OCI-M2 (cell line): Measurements from ENCODE around the gene GYS2.
"Not testable (repeated sequence)": the region's sequence is repeated elsewhere in the genome, so short reads cannot be mapped to it uniquely, and the experiment has no call there.

Experiments
- DNase-seq: peaks from one replicate; lab custom pipeline; 2025; ENCODE audit not compliant: unreplicated experiment; lab: John Stamatoyannopoulos, UW

The GYS2 gene

GRCh38 chr12:21604245-21605101 lies at the start of gene GYS2:
GYS2 (minus strand) TSS chr12:21604847; CDS start chr12:21604592, 255 bp downstream.
- DNase-seq = no peak

DNA sequence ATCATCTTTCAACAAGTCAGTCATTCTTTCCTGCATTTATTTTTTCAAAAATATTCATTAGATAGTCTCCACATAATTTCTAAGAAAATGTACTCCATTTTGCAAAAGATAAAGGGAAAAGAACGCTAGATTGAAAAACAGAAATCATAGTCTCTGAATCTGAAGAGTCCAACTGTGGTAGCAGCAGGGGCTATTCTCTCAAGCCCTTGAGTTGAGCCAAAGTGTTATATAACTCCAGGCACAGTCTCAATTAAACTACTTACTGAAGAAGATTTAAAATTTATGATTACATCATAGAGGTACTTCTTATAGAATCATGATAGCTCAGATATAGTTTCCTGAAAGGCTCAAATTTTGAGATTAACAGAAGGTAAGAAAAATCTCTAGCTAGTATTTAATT lies 47.2 kb upstream of the GYS2 start:
- DNase-seq = no peak

DNA sequence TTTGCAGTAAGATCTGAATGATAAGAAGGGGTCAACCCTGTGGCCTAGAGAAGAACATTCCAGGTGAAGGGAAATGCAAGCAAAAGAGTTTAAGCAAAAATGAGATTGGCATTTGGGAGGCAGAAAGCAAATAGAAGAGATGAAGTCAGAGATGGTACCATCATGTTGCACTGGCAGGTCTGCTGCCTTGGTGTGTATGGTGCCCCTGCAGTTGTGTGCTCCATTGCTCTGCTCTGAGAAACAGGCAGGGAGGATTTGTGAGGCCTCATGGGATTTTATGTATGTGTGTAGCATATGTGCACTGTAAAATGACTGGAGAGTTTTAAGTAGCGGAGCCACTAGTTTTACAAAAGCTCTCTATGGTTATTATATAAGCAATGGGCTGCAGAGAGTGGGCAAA lies 46.4 kb upstream of the GYS2 start:
- no peak for DNase-seq

- DNase-seq = no peak
Observed at GRCh38 chr12:21649034-21649433, 44.4 kb upstream of the GYS2 start.

GRCh38 chr12:21648378-21648777 lies 43.7 kb upstream of the GYS2 start:
- DNase-seq = no peak

DNA sequence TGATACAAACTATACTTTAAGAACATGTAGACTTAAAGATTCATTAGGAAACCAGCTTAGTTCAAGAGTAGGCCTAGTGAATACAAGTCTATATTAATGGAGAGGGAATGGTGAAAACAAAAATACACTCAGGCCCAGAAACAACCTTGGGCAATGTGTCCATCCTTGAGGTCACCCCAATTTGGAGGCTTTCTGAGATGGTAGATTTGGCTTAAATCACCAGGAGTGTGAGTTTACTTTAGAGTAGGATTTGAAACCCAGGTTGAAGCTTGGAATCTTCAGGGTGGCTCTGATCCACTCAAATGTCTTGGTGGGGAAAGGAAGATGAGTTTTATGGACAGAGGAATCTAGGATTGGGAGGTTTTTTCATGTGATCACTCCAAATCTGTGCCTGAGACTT lies 42.5 kb upstream of the GYS2 start:
- no peak for DNase-seq

GRCh38 chr12:21645041-21645500 lies 40.4 kb upstream of the GYS2 start:
- not testable (repeated sequence) for DNase-seq

DNA sequence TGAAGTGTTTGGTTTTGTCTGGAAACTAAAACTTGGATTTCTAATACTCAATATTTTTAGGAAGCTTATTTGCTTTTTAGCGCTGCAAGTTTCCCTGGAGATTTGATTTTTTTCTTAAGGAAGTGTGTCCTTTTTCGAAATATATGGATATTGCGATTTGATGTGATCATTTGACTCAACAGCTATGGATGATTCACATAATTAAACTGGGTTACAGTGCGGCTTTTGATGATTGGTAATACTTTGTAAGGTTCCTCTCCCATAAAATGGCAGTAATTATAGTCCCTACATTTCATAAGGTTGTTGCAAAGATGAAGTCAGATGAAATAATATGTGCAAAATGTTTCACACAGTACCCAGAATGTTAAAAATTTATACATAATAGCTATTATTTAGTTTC lies 39.9 kb upstream of the GYS2 start:
- DNase-seq = no peak

GRCh38 chr12:21643758-21644157 lies 39.1 kb upstream of the GYS2 start:
- DNase-seq = no peak

- DNase-seq = no peak
Observed at GRCh38 chr12:21642707-21643389, 38.2 kb upstream of the GYS2 start.

GRCh38 chr12:21638054-21638891 lies 33.6 kb upstream of the GYS2 start:
- no peak for DNase-seq

GRCh38 chr12:21634245-21634644 lies 29.6 kb upstream of the GYS2 start:
- no peak for DNase-seq

- no peak for DNase-seq
Observed at GRCh38 chr12:21631367-21631766, 26.7 kb upstream of the GYS2 start.

DNA sequence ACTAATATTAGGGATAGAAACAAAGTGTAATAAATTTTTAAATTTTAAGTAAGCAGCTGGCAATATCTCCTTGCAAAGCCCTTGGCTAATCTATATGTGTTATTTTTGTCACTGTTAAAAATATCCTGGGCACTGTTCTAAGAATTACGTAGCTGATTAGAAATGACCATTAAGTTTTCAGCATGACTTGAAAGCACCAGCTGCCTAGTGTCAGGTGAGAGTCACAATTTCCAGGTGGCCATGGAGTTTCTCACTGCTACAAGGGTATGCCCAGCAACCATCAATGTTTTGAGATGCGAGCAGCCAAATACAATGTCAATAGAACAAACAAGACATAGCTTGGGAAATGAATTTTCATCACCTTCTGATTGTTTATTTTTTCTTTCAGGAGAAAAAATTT lies 23.3 kb upstream of the GYS2 start:
- DNase-seq = no peak

DNA sequence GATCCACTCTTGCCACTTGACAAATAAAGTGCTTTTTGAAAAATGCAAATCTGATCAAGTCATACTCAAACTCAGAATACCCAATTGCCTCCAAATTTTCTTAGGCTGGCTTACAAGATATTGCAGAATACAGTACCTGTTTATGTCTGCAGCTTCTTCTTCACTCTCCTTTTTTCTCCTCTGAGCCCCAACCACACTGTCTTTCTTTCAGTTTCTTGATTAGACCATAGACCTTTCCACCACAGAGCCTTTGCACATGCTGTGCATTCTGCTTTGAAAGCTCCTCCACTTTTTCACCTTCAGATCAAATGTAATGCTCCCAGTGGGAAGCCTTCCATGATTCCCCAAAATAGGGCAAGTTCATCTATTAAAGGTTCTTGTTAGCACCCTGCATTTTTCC lies 13.9 kb upstream of the GYS2 start:
- DNase-seq = no peak

- DNase-seq = no peak
Observed at GRCh38 chr12:21617030-21617429, 12.4 kb upstream of the GYS2 start.

GRCh38 chr12:21615431-21615830 lies 10.8 kb upstream of the GYS2 start:
- DNase-seq = no peak

GRCh38 chr12:21614506-21614905 lies 9.9 kb upstream of the GYS2 start:
- no peak for DNase-seq

DNA sequence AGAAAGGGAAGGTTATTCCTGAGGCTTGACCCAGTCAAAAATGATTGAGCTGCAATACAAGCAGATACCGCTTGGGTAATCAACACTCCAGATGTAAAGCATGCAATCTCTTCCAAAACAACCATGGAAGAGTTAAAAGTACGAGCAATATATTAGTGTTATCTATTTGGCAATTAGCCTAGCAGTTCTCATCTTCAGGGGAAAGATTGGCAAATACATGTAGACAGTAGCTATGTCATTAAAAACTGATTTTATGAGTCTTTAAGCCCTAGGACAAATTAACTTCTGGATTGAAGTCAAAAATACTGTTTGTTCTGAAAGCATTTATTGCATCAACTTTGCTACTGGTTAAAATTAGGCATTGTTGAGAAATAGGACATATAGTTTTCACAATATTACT lies 9.3 kb upstream of the GYS2 start:
- no peak for DNase-seq

DNA sequence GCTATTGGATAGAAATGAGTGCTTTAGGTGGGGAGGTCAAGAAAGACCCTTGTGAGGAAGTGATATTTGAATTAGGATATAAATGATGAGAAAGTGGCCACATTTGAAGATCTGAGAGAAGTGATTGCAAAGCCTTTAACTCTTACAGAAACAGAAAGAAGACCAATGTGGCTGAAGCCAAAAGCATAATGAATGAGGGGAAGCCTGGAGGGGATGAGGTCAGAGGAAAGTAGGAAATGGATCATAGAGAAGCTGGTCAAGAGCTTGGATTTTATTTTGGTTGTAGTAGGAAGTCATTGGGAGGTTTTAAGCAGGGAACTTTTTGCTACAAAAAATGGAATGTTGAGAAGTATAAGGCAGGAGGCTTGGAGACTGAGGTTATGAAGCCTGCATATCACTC lies 3.5 kb upstream of the GYS2 start:
- DNase-seq = no peak

DNA sequence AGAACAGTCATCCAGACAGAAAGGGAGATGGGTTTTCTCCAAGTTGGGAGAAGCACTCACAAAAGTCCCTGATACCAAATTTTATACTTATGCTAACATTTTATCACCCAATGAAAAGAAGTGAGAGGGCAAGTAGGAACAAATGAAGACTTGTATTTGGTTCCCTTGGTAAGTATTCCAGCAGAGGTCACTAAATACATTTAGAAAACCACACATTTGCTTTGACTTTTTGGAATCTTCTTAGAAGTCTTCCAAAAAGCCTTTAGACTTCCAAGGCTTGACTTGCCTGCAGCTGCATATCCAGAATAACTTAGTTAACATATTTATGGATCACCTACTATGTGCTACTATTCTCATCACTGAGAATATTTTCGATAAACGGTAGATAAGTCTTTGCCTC lies 3.1 kb upstream of the GYS2 start:
- no peak for DNase-seq

- no peak for DNase-seq
Observed at GRCh38 chr12:21606175-21606574, 1.5 kb upstream of the GYS2 start.
